CD4-positive, alpha-beta memory T cell (primary cell): Measurements from ENCODE around the gene PDE6G. TPM values are rescaled to one million over a fixed set of nuclear protein-coding genes. Genes with fewer than 3 reads are reported as not detected.
A peak's percentile ranks its signal among the peaks of the same experiment; 100 is the strongest.

Experiments
- CTCF ChIA-PET: fragments of 350-600 bp; sonication (Branson Sonifier 250); formaldehyde crosslinking; loops from one replicate; lab custom pipeline; 2021; ENCODE audit warnings: inconsistent platforms; ENCODE audit not compliant: partially characterized antibody; lab: Charles Lee
- POLR2A ChIA-PET: fragments of 350-600 bp; sonication (Branson Sonifier 250); formaldehyde crosslinking; loops from one replicate; lab custom pipeline; 2021; ENCODE audit not compliant: partially characterized antibody; lab: Charles Lee
- DNase-seq, 5 donors: peaks; one replicate each; pipeline versions ENCODE4 v3.0.0 to v3.0.0-alpha.2; 2020 to 2022; ENCODE audit warnings: mixed read lengths in 1 of 5
- H3K27ac ChIP-seq: one replicate; pipeline ENCODE4 v1.7.0; 2013; ENCODE audit warnings: low read depth, low read length
- H3K27me3 ChIP-seq: 2 replicates; pipeline ENCODE4 v1.7.0; 2013; ENCODE audit warnings: mild to moderate bottlenecking, low read length, moderate library complexity; ENCODE audit not compliant: insufficient read depth
- H3K36me3 ChIP-seq: 2 replicates; pipeline ENCODE4 v1.7.0; 2013; ENCODE audit warnings: mild to moderate bottlenecking, low read length, moderate library complexity; ENCODE audit not compliant: insufficient read depth
- H3K4me1 ChIP-seq: 2 replicates; pipeline ENCODE4 v1.7.0; 2013; ENCODE audit warnings: mild to moderate bottlenecking, low read length, moderate library complexity; ENCODE audit not compliant: insufficient read depth
- H3K4me3 ChIP-seq, 2 donors: one replicate each; pipeline ENCODE4 v1.7.0; 2013; ENCODE audit warnings: low read length in 2 of 2, mild to moderate bottlenecking in 1 of 2
- H3K9me3 ChIP-seq, 2 donors: one replicate each; pipeline ENCODE4 v1.7.0; 2013; ENCODE audit warnings: low read length in 2 of 2, control low read depth in 1 of 2; ENCODE audit not compliant: control insufficient read depth in 1 of 2
- H3K27ac Mint-ChIP-seq, 7 donors: one replicate each; pipeline ENCODE4 v1.8.0; 2020 to 2021; ENCODE audit warnings: mixed read lengths in 7 of 7, mild to moderate bottlenecking in 6 of 7, inconsistent platforms in 3 of 7, moderate library complexity in 3 of 7
- H3K27me3 Mint-ChIP-seq, 2 donors: one replicate each; pipeline ENCODE4 v1.8.0; 2020 to 2021; ENCODE audit warnings: mixed read lengths in 2 of 2
- H3K36me3 Mint-ChIP-seq, 2 donors: one replicate each; pipeline ENCODE4 v1.8.0; 2020 to 2021; ENCODE audit warnings: mixed read lengths in 2 of 2, inconsistent platforms in 1 of 2, mild to moderate bottlenecking in 1 of 2
- H3K4me1 Mint-ChIP-seq, 4 donors: one replicate each; pipeline ENCODE4 v1.8.0; 2020 to 2021; ENCODE audit warnings: mixed read lengths in 4 of 4, mild to moderate bottlenecking in 1 of 4
- H3K4me3 Mint-ChIP-seq, 8 donors: one replicate each; pipeline ENCODE4 v1.8.0; 2020 to 2021; ENCODE audit warnings: mixed read lengths in 8 of 8, mild to moderate bottlenecking in 7 of 8, moderate library complexity in 6 of 8, inconsistent platforms in 3 of 8
- H3K9me3 Mint-ChIP-seq, 8 donors: one replicate each; pipeline ENCODE4 v1.8.0; 2020 to 2021; ENCODE audit warnings: mixed read lengths in 8 of 8, mild to moderate bottlenecking in 5 of 8, inconsistent platforms in 3 of 8, moderate library complexity in 1 of 8
- intact Hi-C: fragments of 100-400 bp; cut with micrococcal nuclease; formaldehyde crosslinking; loops from one replicate; pipeline ENCODE4 v1.15.1; 2023
- polyA plus RNA-seq, 2 donors: library from polyadenylated mRNA; unstranded; fragments of 300-500 nt; fragmentation: Illumina TruSeq; gene quantifications; one replicate each; pipeline ENCODE4 v1.2.3, GENCODE V29; 2021
- total RNA-seq, 2 experiments: library from RNA; stranded (reverse); gene quantifications; one replicate each; pipeline ENCODE4 v1.2.3, GENCODE V29; 2021

Gene PDE6G
- total and polyA plus RNA-seq, 4 experiments from 2014 or later, result 0.83 to 1.3 (median 1.1) TPM

- Histone ChIP-seq H3K4me3 (no peak overlapping the region), H3K4me1 (peaks cover 12% of the 10 kb centered on the region), H3K27ac (no peak overlapping the region), H3K36me3 (peaks cover 28% of the 10 kb centered on the region), H3K27me3 (no peaks in the 10 kb centered on the region), H3K9me3 (no peaks in the 10 kb centered on the region)
- no peaks in the 10 kb centered on the region for H3K9me3 Mint-ChIP-seq
- H3K27ac Mint-ChIP-seq, result no peak overlapping the region
- H3K4me1 Mint-ChIP-seq, result peaks cover 11 to 25% (median 18%) of the 10 kb centered on the region in 4 donors
- no peak overlapping the region for H3K4me3 Mint-ChIP-seq
- no peaks in the 10 kb centered on the region for H3K27me3 Mint-ChIP-seq
- intact Hi-C loops, result no loop called here
- ChIA-PET CTCF (interaction anchor here (0.9 kb wide), 1 partner anchor 10 kb away, joined by 4 read pairs; the partner anchor contains the start of genes ARL16 and HGS), POLR2A (interaction anchor here (0.9 to 2.9 kb wide), 2 partner anchors 11 to 29 kb away, joined by 3 to 14 read pairs; partner anchors contain the start of genes ARL16 and HGS)
- H3K36me3 Mint-ChIP-seq, result peaks cover 4 to 31% of the 10 kb centered on the region in 2 donors
- DNase-seq, result peak in 1 of 5 donors; percentile 27
These were observed 16.2 kb upstream of the PDE6G start for GRCh38 chr17:81672504-81672903.

- Mint-ChIP-seq H3K27ac (peak overlapping the region in 6 of 7 donors; percentile 32 to 86 (median 48)), H3K27me3 (no peaks in the 10 kb centered on the region), H3K4me1 (peaks cover 14 to 59% (median 35%) of the 10 kb centered on the region in 4 donors), H3K9me3 (no peaks in the 10 kb centered on the region), H3K4me3 (peak overlapping the region; percentile 57 to 95 (median 92)), H3K36me3 (peaks cover 4 to 27% of the 10 kb centered on the region in 2 donors)
- Histone ChIP-seq H3K27ac (peak overlapping the region; percentile 80), H3K27me3 (no peaks in the 10 kb centered on the region), H3K9me3 (no peaks in the 10 kb centered on the region), H3K4me1 (peaks cover 49% of the 10 kb centered on the region), H3K36me3 (peaks cover 27% of the 10 kb centered on the region), H3K4me3 (no peak overlapping the region)
- intact Hi-C loops, result loop anchor here (5.0 kb wide), 1 partner anchor 35 kb away; the partner anchor contains the start of gene MRPL12
- ChIA-PET CTCF (no interaction called here), POLR2A (interaction anchor here (1.4 to 2.4 kb wide), 2 partner anchors 16 to 149 kb away, joined by 3 to 14 read pairs; partner anchors contain the start of genes ARL16 and HGS)
- DNase-seq, result no peak
These were observed 11.4 kb upstream of the PDE6G start for GRCh38 chr17:81667754-81668153.

GRCh38 chr17:81666342-81667191 lies 10.2 kb upstream of the PDE6G start, which contains the start of the genes CCDC137 and OXLD1:
TSS of gene CCDC137 (plus strand) at chr17:81666737. CDS start at chr17:81666767, 30 bp downstream.
TSS of gene OXLD1 (minus strand) at chr17:81666605. CDS start at chr17:81666577, 28 bp downstream.
- ChIA-PET CTCF (no interaction called here), POLR2A (interaction anchor here (0.6 to 4.9 kb wide), 8 partner anchors 10 to 372 kb away, joined by 3 to 65 read pairs (median 4); partner anchors contain the start of genes ARHGDIA, ARL16, FAAP100 and HGS)
- intact Hi-C loops, result loop anchor here (1.0 to 5.0 kb wide), 3 partner anchors 17 to 36 kb away; partner anchors contain the start of genes ARL16, MRPL12, NPLOC4 and TSPAN10
- peak within 1 kb of the TSS; percentile 90 to 98 (median 95) for H3K4me3 Mint-ChIP-seq
- Histone ChIP-seq H3K27ac (peak within 1 kb of the TSS; percentile 80), H3K4me1 (peaks cover 60% of the 10 kb centered on the region), H3K36me3 (peaks cover 17% of the 10 kb centered on the region), H3K9me3 (no peaks in the 10 kb centered on the region), H3K27me3 (no peaks in the 10 kb centered on the region), H3K4me3 (peak within 1 kb of the TSS; percentile 81 to 85)
- H3K27me3 Mint-ChIP-seq, result no peaks in the 10 kb centered on the region
- H3K9me3 Mint-ChIP-seq, result no peaks in the 10 kb centered on the region
- peaks cover 14 to 69% (median 37%) of the 10 kb centered on the region in 4 donors for H3K4me1 Mint-ChIP-seq
- peak within 1 kb of the TSS; percentile 88 to 97 (median 96) for H3K27ac Mint-ChIP-seq
- peaks cover 0 to 21% of the 10 kb centered on the region in 2 donors for H3K36me3 Mint-ChIP-seq
- DNase-seq, result peak; percentile 88 to 92 (median 90)

DNA sequence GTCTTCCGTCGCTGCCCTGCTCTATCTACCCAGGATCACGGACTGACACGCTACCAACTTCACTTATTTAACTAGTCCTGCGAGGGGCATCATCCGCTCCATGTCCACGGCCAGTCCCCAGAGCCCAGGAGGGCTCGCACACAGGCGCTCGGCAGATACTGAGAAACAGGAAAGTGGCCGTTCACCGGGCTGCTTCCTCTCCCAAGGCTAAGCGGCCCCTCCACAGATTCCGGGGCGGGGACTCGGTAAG lies 9.7 kb upstream of the PDE6G start:
- peak overlapping the region; percentile 81 to 85 for H3K4me3 ChIP-seq
- H3K27ac Mint-ChIP-seq, result peak overlapping the region; percentile 88 to 97 (median 96)
- no peaks in the 10 kb centered on the region for H3K9me3 ChIP-seq
- no peaks in the 10 kb centered on the region for H3K9me3 Mint-ChIP-seq
- POLR2A ChIA-PET, result interaction anchor here (0.7 to 4.9 kb wide), 8 partner anchors 9 to 371 kb away, joined by 3 to 65 read pairs (median 3); partner anchors contain the start of genes ARL16, FAAP100, HGS and MRPL12
- peaks cover 0 to 18% of the 10 kb centered on the region in 2 donors for H3K36me3 Mint-ChIP-seq
- peaks cover 13 to 72% (median 37%) of the 10 kb centered on the region in 4 donors for H3K4me1 Mint-ChIP-seq
- DNase-seq, result peak in 1 of 5 donors; percentile 50
- H3K4me1 ChIP-seq, result peaks cover 60% of the 10 kb centered on the region
- intact Hi-C loops, result loop anchor here (1.0 to 5.0 kb wide), 3 partner anchors 17 to 36 kb away; partner anchors contain the start of genes ARL16, MRPL12, NPLOC4 and TSPAN10
- H3K36me3 ChIP-seq, result peaks cover 11% of the 10 kb centered on the region
- no peaks in the 10 kb centered on the region for H3K27me3 Mint-ChIP-seq
- H3K4me3 Mint-ChIP-seq, result peak overlapping the region; percentile 90 to 98 (median 94)
- peak overlapping the region; percentile 80 for H3K27ac ChIP-seq
- no peaks in the 10 kb centered on the region for H3K27me3 ChIP-seq
- CTCF ChIA-PET, result interaction anchor here (1.1 kb wide), 1 partner anchor 10 kb away, joined by 5 read pairs; no protein-coding TSS in a partner anchor

- peak; percentile 28 to 44 (median 30) for DNase-seq
- intact Hi-C loops, result loop anchor here (1.0 to 5.0 kb wide), 3 partner anchors 18 to 37 kb away; partner anchors contain the start of genes ARL16, MRPL12, NPLOC4 and TSPAN10
- H3K9me3 Mint-ChIP-seq, result no peaks in the 10 kb centered on the region
- peak overlapping the region; percentile 90 to 98 (median 94) for H3K4me3 Mint-ChIP-seq
- H3K27me3 ChIP-seq, result no peaks in the 10 kb centered on the region
- H3K4me1 ChIP-seq, result peaks cover 60% of the 10 kb centered on the region
- H3K36me3 ChIP-seq, result peaks cover 9% of the 10 kb centered on the region
- ChIA-PET CTCF (interaction anchor here (1.1 kb wide), 1 partner anchor 10 kb away, joined by 5 read pairs; no protein-coding TSS in a partner anchor), POLR2A (interaction anchor here (0.7 to 4.9 kb wide), 10 partner anchors 10 to 426 kb away, joined by 3 to 65 read pairs (median 3); partner anchors contain the start of genes ARL16, FAAP100, HGS and MRPL12)
- H3K9me3 ChIP-seq, result no peaks in the 10 kb centered on the region
- H3K27me3 Mint-ChIP-seq, result no peaks in the 10 kb centered on the region
- peaks cover 13 to 77% (median 37%) of the 10 kb centered on the region in 4 donors for H3K4me1 Mint-ChIP-seq
- H3K27ac ChIP-seq, result peak overlapping the region; percentile 80
- H3K4me3 ChIP-seq, result peak overlapping the region; percentile 81 to 85
- H3K36me3 Mint-ChIP-seq, result peaks cover 0 to 18% of the 10 kb centered on the region in 2 donors
- H3K27ac Mint-ChIP-seq, result peak overlapping the region; percentile 88 to 97 (median 96)
These were observed 9.1 kb upstream of the PDE6G start for GRCh38 chr17:81665205-81666091.

DNA sequence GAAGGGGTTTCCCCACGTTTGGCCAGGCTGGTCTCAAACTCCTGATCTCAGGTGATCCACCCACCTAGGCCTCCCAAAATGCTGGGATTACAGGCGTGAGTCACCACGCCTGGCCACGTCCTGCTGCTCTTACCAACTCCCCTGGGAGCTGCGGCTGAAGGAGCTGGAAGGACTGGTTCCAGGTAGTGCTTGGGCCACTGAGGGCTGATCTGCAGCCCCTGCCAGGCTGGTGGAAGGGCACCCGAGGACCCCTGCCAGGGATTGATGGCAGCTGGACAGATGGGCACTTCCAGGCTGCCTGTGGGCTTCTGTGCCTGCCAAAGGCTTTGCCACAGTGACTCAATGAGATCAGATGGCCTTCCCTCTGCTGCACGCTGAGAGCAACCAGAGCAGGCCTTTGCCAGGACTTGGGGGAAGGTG lies 7.7 kb upstream of the PDE6G start:
- H3K4me3 Mint-ChIP-seq, result peak overlapping the region in 5 of 8 donors; percentile 31 to 81 (median 52)
- POLR2A ChIA-PET, result interaction anchor here (0.6 to 4.9 kb wide), 4 partner anchors 20 to 425 kb away, joined by 3 to 65 read pairs (median 4); partner anchors contain the start of genes ARL16, HGS, NDUFAF8 and TEPSIN
- Histone ChIP-seq H3K4me1 (peaks cover 60% of the 10 kb centered on the region), H3K4me3 (no peak overlapping the region), H3K27ac (peak overlapping the region; percentile 16), H3K36me3 (no peaks in the 10 kb centered on the region), H3K9me3 (no peaks in the 10 kb centered on the region), H3K27me3 (no peaks in the 10 kb centered on the region)
- H3K4me1 Mint-ChIP-seq, result peaks cover 13 to 74% (median 37%) of the 10 kb centered on the region in 4 donors
- no peak for DNase-seq
- H3K9me3 Mint-ChIP-seq, result no peaks in the 10 kb centered on the region
- intact Hi-C loops, result no loop called here
- CTCF ChIA-PET, result interaction anchor here (0.7 kb wide), 1 partner anchor 12 kb away, joined by 3 read pairs; no protein-coding TSS in a partner anchor
- H3K36me3 Mint-ChIP-seq, result peaks cover 0 to 14% of the 10 kb centered on the region in 2 donors
- H3K27ac Mint-ChIP-seq, result peak overlapping the region in 4 of 7 donors; percentile 47 to 88 (median 69)
- H3K27me3 Mint-ChIP-seq, result no peaks in the 10 kb centered on the region
